Large intestine (tissue), 3 donors: ENCODE results near the gene FSTL4. TPM values are rescaled to one million over a fixed set of nuclear protein-coding genes. Genes with fewer than 3 reads are reported as not detected.
"Not testable (repeated sequence)": the region's sequence is repeated elsewhere in the genome, so short reads cannot be mapped to it uniquely, and the experiment has no call there.

Experiments used
- DNase-seq, 2 donors: peaks; one replicate each; pipeline versions ENCODE4 v3.0.0 to v3.0.0-alpha.2; 2013
- H3K27ac ChIP-seq: one replicate; pipeline ENCODE4 v1.5.1; 2013; ENCODE audit warnings: low read length
- H3K27me3 ChIP-seq: 2 replicates; pipeline ENCODE4 v1.6.1; 2013; ENCODE audit warnings: low read length; ENCODE audit not compliant: control insufficient read depth, insufficient read depth
- H3K36me3 ChIP-seq: 2 replicates; pipeline ENCODE4 v1.6.1; 2013; ENCODE audit warnings: low read length; ENCODE audit not compliant: control insufficient read depth, insufficient read depth
- H3K4me1 ChIP-seq: one replicate; pipeline ENCODE4 v1.6.1; 2013; ENCODE audit warnings: low read length; ENCODE audit not compliant: control insufficient read depth, insufficient read depth
- H3K4me3 ChIP-seq: one replicate; pipeline ENCODE4 v1.5.1; 2013; ENCODE audit warnings: low read length
- H3K9me3 ChIP-seq: one replicate; pipeline ENCODE4 v1.6.1; 2013; ENCODE audit warnings: mild to moderate bottlenecking, low read depth, low read length, moderate library complexity; ENCODE audit not compliant: control insufficient read depth
- WGBS: methylation state at CpG from one replicate; pipeline ENCODE4 v1.1.5; 2013; ENCODE audit warnings: low lambda C conversion rate; ENCODE audit not compliant: insufficient coverage; 5-methylcytosine and 5-hydroxymethylcytosine counted together
- polyA plus RNA-seq: library from polyadenylated mRNA; unstranded; fragments of 120-200 nt; gene quantifications from one replicate; pipeline ENCODE4 v1.2.1, GENCODE V29; 2013

Gene FSTL4
- polyA plus RNA-seq, 1 donor: 1.4 TPM

DNA sequence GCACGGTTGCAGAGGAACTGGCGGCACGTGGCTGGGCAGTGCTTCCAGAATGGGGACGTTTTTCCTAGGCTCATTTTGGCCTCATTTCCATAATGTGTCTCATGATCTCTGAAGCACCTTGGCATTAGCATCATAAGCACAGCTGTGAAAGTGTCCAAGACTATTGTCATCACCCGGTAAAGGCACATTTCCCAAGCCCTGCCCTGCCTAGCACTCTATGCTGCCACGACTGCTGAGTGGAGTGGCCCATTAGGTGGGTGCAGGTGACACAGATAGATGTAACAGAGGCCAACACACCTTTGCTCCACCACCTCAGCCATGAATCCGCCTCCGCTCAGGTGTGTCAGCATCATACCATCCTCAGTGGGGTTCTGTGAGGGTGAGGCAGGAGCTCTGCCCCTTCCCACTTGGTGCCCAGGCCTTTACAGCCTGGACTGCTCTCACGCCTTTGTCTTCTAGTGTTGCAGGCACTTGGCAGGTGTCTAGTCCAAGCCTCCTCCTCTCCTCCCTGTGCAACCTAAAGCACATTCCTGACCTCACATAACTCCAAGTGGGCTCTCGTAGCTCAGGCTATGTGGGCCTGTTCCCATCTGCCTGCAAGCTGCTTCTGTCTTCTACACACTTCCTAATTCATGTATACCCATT is 213.0 kb downstream of the FSTL4 start:
- Histone ChIP-seq H3K4me3 (no peak overlapping the region), H3K9me3 (peaks cover 3% of the 10 kb centered on the region), H3K4me1 (no peaks in the 10 kb centered on the region), H3K27ac (no peak overlapping the region), H3K27me3 (peaks cover 3% of the 10 kb centered on the region), H3K36me3 (no peaks in the 10 kb centered on the region)
- WGBS: no CpG with 5 or more reads among the region's 10 CpGs
- DNase-seq: no peak

DNA sequence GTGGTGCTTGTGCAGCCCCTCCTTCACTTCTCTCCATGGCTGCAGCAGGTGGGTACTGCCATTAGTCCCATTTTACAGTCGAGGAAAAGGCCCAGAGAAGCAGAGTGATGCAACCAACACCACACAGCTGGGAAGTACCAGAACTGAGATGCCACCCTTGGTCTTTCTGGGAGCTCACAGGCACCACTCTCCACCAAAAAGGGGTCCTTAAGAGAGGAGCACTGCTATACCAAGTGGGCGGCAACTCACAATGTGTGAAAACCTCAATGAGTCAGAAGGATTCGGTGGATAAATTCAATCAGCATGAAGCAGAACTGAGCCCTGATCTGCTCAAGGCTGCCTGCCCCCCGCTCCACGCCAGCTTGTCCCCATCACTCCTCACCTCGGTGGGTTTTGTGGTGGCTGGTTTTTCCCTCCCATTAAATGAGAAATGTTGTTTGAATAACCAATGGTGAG is 213.7 kb downstream of the FSTL4 start:
- H3K27me3 ChIP-seq: peaks cover 3% of the 10 kb centered on the region
- peaks cover 6% of the 10 kb centered on the region for H3K9me3 ChIP-seq
- H3K36me3 ChIP-seq: no peaks in the 10 kb centered on the region
- WGBS: 93% methylated on average over 3 of the region's 6 CpGs
- no peak overlapping the region for H3K4me3 ChIP-seq
- H3K4me1 ChIP-seq: no peaks in the 10 kb centered on the region
- DNase-seq: no peak
- no peak overlapping the region for H3K27ac ChIP-seq

GRCh38 chr5:133397990-133398645 is 214.2 kb downstream of the FSTL4 start:
- no peak for DNase-seq
- Histone ChIP-seq H3K27ac (no peak overlapping the region), H3K27me3 (peaks cover 3% of the 10 kb centered on the region), H3K4me3 (no peak overlapping the region), H3K9me3 (peaks cover 6% of the 10 kb centered on the region), H3K4me1 (no peaks in the 10 kb centered on the region), H3K36me3 (no peaks in the 10 kb centered on the region)
- 100% methylated on average over 2 of the region's 9 CpGs for WGBS

- Histone ChIP-seq H3K36me3 (no peaks in the 10 kb centered on the region), H3K27ac (no peak overlapping the region), H3K4me1 (no peaks in the 10 kb centered on the region), H3K4me3 (no peak overlapping the region), H3K27me3 (peaks cover 3% of the 10 kb centered on the region), H3K9me3 (peaks cover 6% of the 10 kb centered on the region)
- DNase-seq: no peak
- no CpG with 5 or more reads among the region's 2 CpGs for WGBS
Observed at GRCh38 chr5:133397348-133397747, 215.0 kb downstream of the FSTL4 start.

GRCh38 chr5:133396814-133397213 is 215.5 kb downstream of the FSTL4 start:
- Histone ChIP-seq H3K36me3 (no peaks in the 10 kb centered on the region), H3K27ac (no peak overlapping the region), H3K27me3 (peaks cover 3% of the 10 kb centered on the region), H3K9me3 (peaks cover 6% of the 10 kb centered on the region), H3K4me3 (no peak overlapping the region), H3K4me1 (no peaks in the 10 kb centered on the region)
- no peak for DNase-seq
- 92% methylated on average over 4 of the region's 7 CpGs for whole genome bisulfite sequencing

GRCh38 chr5:133396187-133396741 is 216.1 kb downstream of the FSTL4 start:
- Histone ChIP-seq H3K27me3 (peaks cover 3% of the 10 kb centered on the region), H3K27ac (no peak overlapping the region), H3K36me3 (no peaks in the 10 kb centered on the region), H3K9me3 (peaks cover 6% of the 10 kb centered on the region), H3K4me1 (no peaks in the 10 kb centered on the region), H3K4me3 (no peak overlapping the region)
- no CpG with 5 or more reads among the region's 6 CpGs for WGBS
- no peak for DNase-seq

- not testable (repeated sequence) for DNase-seq, H3K4me1 ChIP-seq, H3K27ac ChIP-seq, H3K4me3 ChIP-seq, H3K36me3 ChIP-seq, H3K27me3 ChIP-seq, H3K9me3 ChIP-seq
- WGBS: no CpG with 5 or more reads among the region's 21 CpGs
Observed at GRCh38 chr5:133395207-133395606, 217.1 kb downstream of the FSTL4 start.

DNA sequence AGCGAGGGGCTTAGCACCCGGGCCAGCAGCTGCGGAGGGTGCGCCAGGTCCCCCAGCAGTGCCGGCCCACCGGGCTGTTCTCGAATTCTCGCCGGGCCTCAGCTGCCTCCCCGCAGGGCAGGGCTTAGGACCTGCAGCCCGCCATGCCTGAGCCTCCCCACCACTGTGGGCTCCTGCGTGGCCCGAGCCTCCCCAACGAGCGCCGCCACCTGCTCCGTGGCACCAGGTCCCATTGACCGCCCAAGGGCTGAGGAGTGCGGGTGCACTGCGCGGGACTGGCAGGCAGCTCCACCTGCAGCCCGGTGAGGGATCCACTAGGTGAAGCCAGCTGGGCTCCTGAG is 217.9 kb downstream of the FSTL4 start:
- DNase-seq: not testable (repeated sequence)

GRCh38 chr5:133393776-133394476 is 218.4 kb downstream of the FSTL4 start:
- H3K36me3 ChIP-seq: no peaks in the 10 kb centered on the region
- DNase-seq: no peak
- WGBS: no CpG with 5 or more reads among the region's 17 CpGs

More for the DNA sequence above, 217.9 kb downstream of the FSTL4 start:
- H3K27ac ChIP-seq, H3K4me1 ChIP-seq, H3K27me3 ChIP-seq, H3K4me3 ChIP-seq, H3K9me3 ChIP-seq, H3K36me3 ChIP-seq: not testable (repeated sequence)
- no CpG with 5 or more reads among the region's 22 CpGs for WGBS

DNA sequence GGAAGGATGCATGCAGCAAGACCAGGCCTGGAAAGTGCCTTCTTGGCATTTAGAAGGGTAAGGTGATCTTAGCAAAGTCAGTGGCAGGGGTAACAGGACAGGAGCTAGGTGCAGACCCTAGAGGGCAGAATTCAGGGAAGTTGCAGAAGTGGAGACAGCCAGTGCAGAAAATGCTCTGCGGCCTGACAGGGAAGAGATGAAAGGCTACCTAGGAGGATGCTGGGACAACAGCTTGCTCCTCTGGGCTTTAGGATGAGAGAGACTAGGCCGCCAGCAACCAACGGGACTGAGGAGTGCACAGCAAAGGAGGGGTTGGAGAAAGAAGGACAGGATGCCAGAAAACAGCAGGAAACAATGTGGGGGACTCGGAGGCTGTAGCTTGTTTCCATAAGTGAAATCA is 219.9 kb downstream of the FSTL4 start:
- no peak overlapping the region for H3K4me3 ChIP-seq
- no peaks in the 10 kb centered on the region for H3K4me1 ChIP-seq
- DNase-seq: no peak
- H3K9me3 ChIP-seq: peaks cover 6% of the 10 kb centered on the region
- WGBS: 60% methylated on average over 1 of the region's 4 CpGs
- H3K27ac ChIP-seq: no peak overlapping the region
- peaks cover 8% of the 10 kb centered on the region for H3K27me3 ChIP-seq
- H3K36me3 ChIP-seq: no peaks in the 10 kb centered on the region

More at GRCh38 chr5:133393776-133394476, 218.4 kb downstream of the FSTL4 start:
- Histone ChIP-seq H3K9me3 (peaks cover 6% of the 10 kb centered on the region), H3K27ac (no peak overlapping the region), H3K4me3 (no peak overlapping the region), H3K4me1 (no peaks in the 10 kb centered on the region), H3K27me3 (peaks cover 6% of the 10 kb centered on the region)
